ENCODE results near the gene SLC35F3. TPM values are rescaled to one million over a fixed set of nuclear protein-coding genes. Genes with fewer than 3 reads are reported as not detected.
"Not testable (repeated sequence)": the region's sequence is repeated elsewhere in the genome, so short reads cannot be mapped to it uniquely, and the experiment has no call there.

Gene SLC35F3
- polyA plus RNA-seq (ENCODE audit: insufficient read length in 4 of 4) = 1 to 10 TPM in 1 of 4 donors, under 1 TPM in 3; 0.63 to 2.0 (median 0.72) TPM

- peak in 3 of 4 donors; percentile 34 to 45 (median 39) for DNase-seq (ENCODE audit: low read depth in 4 of 4, low spot score in 3 of 4)
Measured at GRCh38 chr1:233904633-233905415, at the start of gene SLC35F3. TSS of gene SLC35F3 (plus strand) at chr1:233904676.

GRCh38 chr1:233859446-233859845 lies 45.0 kb upstream of the SLC35F3 start:
- DNase-seq (ENCODE audit: low read depth in 4 of 4, low spot score in 3 of 4) = no peak

GRCh38 chr1:233863901-233864545 lies 40.5 kb upstream of the SLC35F3 start:
- DNase-seq (ENCODE audit: low read depth in 4 of 4, low spot score in 3 of 4) = no peak

- DNase-seq (ENCODE audit: low read depth in 4 of 4, low spot score in 3 of 4) = no peak
Measured at GRCh38 chr1:233864578-233864977, 39.9 kb upstream of the SLC35F3 start.

- DNase-seq (ENCODE audit: low read depth in 4 of 4, low spot score in 3 of 4) = no peak
Measured at GRCh38 chr1:233865216-233865615, 39.3 kb upstream of the SLC35F3 start.

- no peak for DNase-seq (ENCODE audit: low read depth in 4 of 4, low spot score in 3 of 4)
Measured at GRCh38 chr1:233865902-233866301, 38.6 kb upstream of the SLC35F3 start.

GRCh38 chr1:233867028-233867427 lies 37.4 kb upstream of the SLC35F3 start:
- no peak for DNase-seq (ENCODE audit: low read depth in 4 of 4, low spot score in 3 of 4)

GRCh38 chr1:233868461-233868860 lies 36.0 kb upstream of the SLC35F3 start:
- DNase-seq (ENCODE audit: low read depth in 4 of 4, low spot score in 3 of 4) = no peak

GRCh38 chr1:233869680-233870079 lies 34.8 kb upstream of the SLC35F3 start:
- no peak for DNase-seq (ENCODE audit: low read depth in 4 of 4, low spot score in 3 of 4)

GRCh38 chr1:233873666-233874065 lies 30.8 kb upstream of the SLC35F3 start:
- DNase-seq (ENCODE audit: low read depth in 4 of 4, low spot score in 3 of 4) = no peak

- no peak for DNase-seq (ENCODE audit: low read depth in 4 of 4, low spot score in 3 of 4)
Measured at GRCh38 chr1:233879841-233880240, 24.6 kb upstream of the SLC35F3 start.

GRCh38 chr1:233883671-233884070 lies 20.8 kb upstream of the SLC35F3 start:
- no peak for DNase-seq (ENCODE audit: low read depth in 4 of 4, low spot score in 3 of 4)

GRCh38 chr1:233884461-233885151 lies 19.9 kb upstream of the SLC35F3 start:
- no peak for DNase-seq (ENCODE audit: low read depth in 4 of 4, low spot score in 3 of 4)

GRCh38 chr1:233885196-233885920 lies 19.1 kb upstream of the SLC35F3 start:
- DNase-seq (ENCODE audit: low read depth in 4 of 4, low spot score in 3 of 4) = no peak

- not testable (repeated sequence) for DNase-seq (ENCODE audit: low read depth in 4 of 4, low spot score in 3 of 4)
Measured at GRCh38 chr1:233891151-233891550, 13.3 kb upstream of the SLC35F3 start.

- no peak for DNase-seq (ENCODE audit: low read depth in 4 of 4, low spot score in 3 of 4)
Measured at GRCh38 chr1:233897325-233898162, 6.9 kb upstream of the SLC35F3 start.

GRCh38 chr1:233901495-233901894 lies 3.0 kb upstream of the SLC35F3 start:
- no peak for DNase-seq (ENCODE audit: low read depth in 4 of 4, low spot score in 3 of 4)

- no peak for DNase-seq (ENCODE audit: low read depth in 4 of 4, low spot score in 3 of 4)
Measured at GRCh38 chr1:233905416-233906051, 1.1 kb downstream of the SLC35F3 start.

GRCh38 chr1:233907151-233907550 lies 2.7 kb downstream of the SLC35F3 start:
- DNase-seq (ENCODE audit: low read depth in 4 of 4, low spot score in 3 of 4) = no peak

All from left renal pelvis (tissue), 4 donors.